ENCODE data around the gene PDCD1.
"Not testable (repeated sequence)": the region's sequence is repeated elsewhere in the genome, so short reads cannot be mapped to it uniquely, and the experiment has no call there.

The PDCD1 gene

DNA sequence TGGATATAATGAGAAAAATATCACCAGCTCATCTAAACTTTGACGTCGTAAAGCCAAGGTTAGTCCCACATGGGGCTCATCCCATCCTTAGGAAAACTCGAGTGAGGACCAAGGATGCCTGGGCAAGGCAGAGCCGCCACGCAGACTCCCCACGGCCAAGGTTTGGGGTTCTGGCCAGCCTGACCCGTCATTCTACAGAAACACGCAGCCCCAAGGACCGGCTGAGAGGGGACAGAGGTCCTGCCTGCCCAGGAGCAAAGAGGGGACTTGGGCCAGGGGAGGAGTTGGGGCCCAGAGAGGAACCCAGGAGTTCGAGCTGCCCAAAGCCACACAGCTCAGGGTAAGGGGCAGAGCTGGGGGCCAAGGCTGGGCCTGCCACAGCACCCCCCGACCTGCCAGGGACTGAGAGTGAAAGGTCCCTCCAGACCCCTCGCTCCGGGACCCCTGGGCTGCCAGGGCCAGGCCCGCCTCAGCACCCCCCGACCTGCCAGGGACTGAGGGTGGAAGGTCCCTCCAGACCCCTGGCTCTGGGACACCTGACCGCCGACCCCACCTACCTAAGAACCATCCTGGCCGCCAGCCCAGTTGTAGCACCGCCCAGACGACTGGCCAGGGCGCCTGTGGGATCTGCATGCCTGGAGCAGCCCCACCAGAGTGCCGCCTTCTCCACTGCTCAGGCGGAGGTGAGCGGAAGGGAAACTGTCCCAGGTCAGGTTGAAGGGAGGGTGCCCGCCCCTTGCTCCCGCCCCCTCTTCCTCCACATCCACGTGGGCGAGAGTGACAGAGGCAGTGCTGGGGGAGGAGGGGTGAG, at the start of gene PDCD1:
TSS of gene PDCD1 (minus strand) at position 689 of the 811 bp plus-strand sequence. CDS start at position 633, 56 bp downstream.
- no peak for DNase-seq

DNA sequence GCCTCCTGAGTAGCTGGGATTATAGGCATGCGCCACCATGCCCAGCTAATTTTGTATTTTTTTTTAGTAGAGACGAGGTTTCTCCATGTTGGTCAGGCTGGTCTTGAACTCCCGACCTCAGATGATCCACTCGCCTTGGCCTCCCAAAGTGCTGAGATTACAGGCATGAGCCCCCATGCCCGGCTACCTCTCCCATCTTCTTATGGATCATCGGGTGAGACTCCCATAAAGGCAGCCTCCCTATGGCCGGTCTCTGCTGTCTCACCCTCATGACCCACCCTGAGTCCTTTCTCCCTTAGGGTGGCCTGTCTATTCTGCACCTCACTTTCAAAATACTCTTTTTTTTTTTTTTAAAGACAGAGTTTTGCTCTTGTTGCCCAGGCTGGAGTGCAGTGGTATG, 49.1 kb upstream of the PDCD1 start:
- DNase-seq, result not testable (repeated sequence)

DNA sequence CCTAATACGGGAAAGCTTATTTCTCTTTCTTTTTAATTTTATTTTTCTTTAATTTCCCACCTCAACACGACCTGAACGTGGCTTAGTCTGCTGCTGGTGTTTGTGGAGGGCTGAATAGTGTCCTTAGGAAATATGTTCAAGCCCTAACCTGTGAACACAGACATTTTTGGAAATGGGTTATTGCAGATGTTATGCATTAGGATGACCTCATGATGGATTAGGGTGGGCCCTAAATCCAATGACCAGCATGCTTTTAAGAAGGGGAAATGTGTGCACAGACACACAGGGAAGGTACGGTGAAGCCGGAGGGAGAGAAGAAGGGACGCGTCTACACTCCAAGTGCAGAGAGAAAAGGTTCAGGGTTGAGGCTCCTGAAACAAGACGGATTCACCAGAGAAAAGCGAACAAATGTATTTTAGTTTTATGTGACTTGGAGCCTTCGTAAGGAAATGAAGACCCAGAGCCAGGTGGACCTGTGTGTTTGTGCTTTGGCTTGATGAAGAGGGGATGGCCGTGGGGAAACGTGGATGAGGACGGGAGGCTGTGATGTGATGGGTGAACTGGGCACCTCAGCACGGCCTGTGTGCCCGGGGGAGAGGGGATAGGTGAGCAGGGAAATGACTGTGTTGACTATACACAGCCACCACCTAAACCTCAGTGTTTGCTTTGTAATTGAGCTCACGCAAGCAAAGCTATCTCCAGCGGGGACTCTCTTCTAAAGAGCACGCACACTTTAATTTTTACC, 48.3 kb upstream of the PDCD1 start:
- peak; percentile 17 to 82 (median 57) for DNase-seq

DNA sequence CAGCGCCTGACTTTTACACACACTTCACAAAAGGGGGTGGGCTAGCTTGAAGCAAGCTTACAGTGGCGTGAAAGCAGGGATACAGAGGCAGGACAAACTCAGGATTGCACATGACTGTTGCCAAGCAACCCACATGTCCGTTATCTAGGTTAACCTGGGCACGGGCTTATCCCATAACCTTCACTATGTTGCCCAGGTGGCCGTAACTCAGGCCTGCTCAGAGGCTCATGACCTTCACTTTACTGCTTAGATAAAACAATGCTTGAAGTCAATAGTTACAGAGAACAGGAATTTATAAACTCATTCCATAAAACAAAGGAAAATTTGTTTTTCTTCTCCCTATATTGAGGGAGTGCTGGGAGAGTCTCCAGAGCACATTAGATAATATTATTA, 47.7 kb upstream of the PDCD1 start:
- not testable (repeated sequence) for DNase-seq

DNA sequence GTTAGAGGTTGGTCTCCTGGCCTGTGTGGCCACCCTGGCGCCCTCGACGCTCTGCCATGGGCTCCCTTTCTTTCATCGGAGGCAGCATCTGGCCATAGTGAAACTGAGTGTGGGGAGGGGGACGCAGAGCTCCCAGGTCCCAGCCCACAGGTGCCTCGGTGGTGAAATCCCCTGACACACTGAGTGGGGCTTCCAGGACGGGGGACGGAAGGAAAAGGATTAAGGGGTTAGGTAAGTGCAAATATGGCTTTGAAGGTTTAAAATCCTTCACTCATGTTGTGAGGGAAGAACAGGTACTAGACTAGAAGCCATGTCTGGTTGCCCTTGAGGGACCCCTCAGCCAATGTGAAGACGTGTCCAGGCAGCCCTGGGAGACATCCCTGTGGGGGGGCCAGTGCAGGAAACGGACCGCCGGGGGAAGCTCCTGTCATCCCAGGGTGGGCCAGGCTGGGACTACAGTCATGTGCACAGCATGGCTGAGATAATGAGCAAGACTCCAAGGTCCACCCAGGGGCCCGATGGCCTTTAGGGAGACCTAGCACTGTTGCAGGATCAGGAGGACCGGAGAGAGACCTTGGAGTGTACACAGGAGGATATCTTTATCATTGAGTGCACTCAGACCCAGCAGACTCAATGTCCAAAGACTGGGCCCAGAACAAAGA, 47.2 kb upstream of the PDCD1 start:
- DNase-seq, result no peak

DNA sequence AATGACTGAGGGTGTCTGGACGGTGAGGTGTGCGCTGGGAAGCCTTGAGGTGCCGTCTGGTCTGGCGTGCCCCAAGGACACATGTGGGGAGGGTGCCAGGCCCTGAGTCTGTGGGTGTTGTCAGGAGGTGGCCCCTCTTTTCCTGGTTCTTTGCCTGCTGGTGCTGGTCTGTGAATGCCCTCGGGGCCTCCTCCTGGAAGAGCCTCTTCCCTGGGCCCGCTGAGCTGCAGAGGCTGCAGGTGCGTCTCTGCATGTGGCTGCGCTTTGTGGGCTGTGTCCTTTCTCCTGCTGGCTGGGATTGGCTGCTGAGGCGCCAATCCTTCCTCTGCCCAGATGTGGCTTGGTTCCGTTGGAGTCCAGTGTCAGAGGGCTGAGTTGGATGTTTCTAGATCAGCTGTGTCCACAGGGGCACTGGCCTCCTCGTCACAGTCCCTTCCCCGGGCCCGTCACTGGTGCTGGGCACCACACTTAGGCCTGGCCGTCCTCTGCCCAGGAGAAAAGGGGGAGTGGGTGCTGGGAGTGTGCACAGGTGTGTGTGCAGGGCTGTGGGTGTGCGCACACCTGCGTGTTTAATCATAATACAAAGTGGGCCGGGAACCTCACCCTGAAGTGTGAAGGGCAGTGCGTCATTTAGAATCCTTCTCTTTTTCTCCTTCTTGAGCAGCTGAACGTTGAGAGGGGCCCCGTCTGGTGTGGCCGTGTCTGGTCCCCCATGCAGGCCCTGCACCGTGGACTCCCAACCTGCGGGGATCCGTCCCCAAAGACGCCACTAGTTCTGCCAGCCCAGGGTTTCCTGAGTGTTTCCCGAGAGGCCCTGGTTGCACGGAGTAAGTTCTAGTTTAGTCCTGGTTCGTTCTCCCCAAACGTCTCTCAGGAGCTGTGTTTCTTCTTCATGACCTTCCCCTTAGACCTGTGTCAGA, 46.4 kb upstream of the PDCD1 start:
- DNase-seq, result peak in 2 of 3 experiments; percentile 62 to 74

DNA sequence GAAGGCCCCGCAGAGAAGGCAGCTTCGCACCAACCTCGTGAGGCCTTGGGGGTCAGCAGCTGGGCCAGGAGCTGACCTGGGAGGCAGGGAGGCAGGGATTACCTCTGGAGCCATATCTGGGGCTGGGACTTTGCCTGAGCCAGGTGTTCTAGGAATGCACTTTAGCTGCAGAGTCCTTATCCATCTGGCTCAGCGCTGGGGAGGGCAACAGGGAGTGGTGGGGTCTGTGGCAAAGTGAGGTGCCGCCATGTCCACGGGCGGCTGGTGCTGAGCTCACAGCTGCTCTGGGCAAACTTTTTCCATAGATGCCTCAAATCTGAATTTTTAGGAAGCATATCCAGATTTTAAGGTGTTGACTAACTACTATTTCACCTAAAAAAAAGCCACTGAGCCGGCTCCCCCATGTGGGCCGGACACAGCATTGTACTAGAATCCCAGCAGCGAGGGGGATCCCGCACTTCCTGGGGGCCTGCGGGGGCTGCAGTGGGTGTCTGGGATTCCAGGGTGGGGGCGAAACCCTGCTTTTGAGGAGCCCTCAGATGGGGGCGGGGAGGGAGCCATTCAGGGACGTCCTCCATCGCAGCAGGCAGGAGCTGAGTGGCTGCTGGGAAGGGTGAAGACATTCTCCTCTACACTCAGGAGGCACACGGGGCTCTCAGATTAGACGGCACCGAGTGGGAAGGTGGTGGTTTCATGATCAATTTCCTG, 45.5 kb upstream of the PDCD1 start:
- DNase-seq, result no peak

DNA sequence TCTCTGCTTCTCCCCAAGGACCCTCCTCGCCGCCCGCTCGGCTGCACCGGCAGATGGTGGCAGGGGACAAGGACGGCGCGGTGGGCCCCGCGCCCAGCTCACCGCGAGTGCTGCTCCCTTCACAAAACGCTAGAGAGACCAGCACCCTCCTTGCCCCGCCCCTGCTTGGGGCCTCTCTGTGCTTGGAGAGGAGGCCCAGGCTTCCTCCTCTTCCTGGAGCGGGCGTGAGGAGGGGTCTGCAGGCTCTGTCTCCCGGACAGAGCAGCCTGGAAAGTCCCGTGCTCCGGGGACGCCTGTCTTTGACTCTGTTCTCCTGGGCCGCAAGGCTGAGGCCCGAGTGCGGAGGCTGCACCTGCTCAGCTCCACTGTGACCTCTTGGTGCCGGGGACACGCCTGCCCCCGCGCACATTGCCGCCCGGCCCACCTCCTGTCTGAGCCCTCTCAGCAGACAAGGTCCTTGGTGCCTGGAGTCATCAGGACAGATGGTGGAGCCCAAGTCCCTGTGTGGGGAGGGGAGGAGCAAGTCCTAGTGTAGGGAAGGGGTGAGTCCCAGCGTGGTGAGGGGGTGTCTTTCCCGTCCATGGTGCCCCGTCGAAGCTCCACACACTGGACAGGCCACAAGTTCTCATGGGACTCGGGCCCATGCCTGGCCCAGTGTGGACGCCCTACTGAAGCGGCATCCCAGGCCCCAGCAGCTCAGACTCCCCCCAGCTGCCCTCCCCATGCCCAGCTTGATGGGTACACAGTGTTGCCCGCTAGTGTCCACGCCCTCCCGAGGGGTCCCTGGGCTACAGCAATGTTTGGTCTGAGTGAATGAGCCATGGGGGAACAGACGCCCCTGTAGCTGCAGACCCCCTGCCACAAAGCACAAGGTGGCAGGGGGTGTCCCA, 44.7 kb upstream of the PDCD1 start:
- DNase-seq, result no peak

DNA sequence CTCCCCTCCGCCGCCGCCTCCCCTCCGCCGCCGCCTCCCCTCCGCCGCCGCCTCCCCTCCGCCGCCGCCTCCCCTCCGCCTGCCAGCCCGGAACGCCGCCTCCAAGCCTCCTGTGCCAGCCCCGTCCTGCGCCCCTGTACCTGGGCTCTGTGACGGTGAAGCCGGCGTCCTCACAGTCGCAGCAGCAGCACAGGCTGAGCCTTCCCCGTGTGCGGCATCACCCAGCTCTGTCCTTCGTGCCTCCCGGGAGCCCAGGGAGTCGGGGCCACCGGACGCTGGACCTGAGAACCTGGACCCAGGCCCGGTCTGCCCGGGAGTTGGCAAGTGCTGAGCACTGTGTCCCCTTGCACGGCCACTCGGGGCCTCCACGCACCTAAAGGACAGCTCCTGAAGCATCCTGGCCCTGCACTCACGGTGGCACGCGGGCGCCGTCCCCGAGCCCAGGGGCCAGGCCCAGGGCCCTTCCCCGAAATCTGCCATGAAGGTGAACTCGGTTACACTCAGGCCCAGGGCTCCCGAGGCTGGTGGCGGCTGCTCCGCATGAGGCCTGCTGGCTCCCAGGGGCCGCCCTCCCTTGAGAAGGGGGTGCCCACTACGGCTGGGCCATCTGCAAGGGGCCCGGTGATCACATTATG, 43.8 kb upstream of the PDCD1 start:
- no peak for DNase-seq

DNA sequence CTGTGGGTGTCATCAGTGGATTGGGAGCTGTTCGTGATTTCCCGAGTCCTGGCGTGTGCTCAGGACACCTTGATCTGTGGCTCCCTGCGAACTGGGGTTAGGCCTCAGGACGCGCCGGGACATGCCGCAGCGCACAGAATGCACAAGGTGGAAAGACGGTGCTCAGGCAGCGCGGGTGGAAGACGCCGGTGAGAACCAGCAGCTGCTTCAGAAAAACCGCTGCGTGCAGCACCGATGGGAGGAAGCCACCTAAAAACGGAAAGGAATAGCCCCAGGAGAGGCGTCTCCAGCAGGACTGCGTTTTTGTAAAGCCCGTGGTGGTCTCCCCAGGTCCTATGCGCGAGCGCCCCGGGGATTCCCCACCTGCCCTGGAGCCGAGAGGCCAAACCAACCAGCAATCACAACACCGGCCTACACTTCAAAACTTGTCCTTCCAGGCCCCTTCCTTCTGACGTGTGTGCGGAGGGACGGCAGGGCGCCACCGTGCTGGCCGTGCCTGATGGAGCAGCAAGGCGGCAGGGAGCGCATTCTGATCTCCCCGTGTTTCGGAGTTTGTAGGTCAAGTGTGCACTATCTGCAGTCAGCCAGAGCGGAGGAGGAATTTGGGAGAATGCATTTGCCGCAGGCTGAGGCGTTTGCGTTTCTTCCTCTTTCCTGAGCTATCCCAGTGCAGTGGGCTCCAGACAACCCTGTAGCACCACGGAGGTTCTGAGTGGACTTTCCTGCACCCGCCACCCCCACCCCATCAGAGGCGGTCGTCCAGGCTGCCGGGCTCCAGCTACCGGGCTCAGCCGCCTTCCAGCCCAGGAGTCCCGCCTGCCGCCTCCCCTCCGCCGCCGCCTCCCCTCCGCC, 43.0 kb upstream of the PDCD1 start:
- DNase-seq, result no peak

DNA sequence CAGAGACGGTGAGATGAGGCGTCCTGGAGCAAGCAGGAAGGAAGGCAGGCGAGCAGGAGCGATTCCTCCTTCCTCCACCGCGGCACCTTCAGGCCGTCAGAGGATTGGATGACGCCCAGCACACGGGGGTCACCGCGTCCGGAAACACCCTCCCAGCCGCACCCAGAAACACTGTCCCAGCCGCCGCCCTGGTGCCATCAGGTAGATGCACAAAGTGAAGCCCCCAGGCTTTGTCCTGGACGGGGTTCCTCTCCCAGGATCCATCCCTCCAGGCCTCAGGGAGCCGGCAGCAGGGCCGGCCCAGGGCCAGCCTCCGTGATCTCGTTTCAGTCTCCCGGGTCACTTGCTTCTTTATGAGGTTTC, 42.3 kb upstream of the PDCD1 start:
- no peak for DNase-seq

DNA sequence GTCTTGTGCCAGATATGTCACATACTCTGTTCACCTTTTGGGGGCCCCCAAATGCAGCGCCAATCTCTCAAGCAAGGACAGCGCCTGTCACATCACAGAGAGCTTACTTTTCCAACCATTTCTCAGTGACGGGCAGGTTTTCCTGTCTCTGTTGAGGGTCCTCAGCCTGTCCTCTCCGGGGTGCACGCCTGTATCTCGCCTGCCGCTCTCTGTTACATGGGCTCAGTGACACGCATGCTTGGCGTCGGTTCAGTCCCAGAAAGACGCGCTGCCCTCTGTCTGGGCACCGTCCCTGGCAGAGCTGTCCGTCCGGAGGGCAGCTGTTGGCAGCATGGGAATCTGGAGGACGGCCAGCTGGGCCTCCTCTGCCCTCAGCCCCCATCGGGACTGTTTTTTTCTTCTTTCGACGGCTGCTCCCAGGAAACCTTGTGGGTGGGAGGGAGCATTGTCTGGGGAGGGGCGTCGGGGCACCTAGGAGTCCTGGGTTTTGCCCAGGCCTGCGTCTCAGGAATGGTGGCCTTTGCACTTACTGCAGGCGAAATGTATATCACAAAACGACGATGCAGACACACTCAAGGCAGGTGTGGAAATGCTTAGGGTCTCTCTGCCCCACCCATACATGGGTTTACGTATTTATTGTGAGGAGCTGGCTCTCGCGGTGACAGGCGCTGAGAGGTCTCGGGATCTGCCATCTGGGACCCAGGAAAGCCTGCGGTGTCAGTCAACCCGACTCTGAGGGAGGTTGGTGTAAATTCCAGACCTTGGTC, 41.7 kb upstream of the PDCD1 start:
- no peak for DNase-seq

DNA sequence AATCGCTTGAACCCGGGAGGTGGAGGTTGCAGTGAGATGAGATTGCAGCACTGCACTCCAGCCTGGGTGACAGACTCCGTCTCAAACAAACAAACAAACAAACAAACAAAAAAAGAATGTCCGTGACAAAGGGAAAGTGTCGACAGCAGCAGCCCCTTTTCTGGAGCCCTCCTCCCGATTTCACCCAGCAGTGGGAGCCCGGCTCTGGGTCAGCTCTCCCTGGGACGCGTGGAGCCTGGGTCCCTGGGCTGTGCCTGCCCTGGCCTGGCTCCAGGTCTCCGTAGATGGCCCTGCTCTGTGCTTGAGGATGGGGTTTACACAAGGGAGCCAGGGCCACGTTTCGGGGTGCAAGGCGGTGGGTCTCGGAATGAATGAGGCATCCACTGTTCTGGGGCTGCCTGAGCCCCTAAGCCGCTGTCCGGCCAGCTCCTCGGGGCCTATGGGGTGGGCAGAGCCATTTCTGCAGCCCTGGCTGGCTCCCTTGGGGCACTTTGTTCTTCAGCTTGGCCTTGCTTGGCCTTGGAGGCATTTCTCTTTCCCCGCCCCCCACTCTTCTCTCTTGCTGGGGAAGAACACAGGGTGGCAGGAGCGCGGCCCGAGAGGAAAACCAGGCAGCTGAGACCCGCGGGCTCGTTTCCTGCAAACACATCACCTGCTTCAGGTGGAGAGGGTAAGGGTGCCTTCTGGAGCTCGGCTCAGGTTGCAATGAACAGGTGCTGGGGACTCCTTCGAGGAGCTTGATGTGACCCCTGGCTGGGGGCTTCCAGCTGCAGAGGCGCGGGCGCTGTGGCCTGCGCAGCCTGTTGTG, 40.0 kb upstream of the PDCD1 start:
- DNase-seq, result peak in 2 of 3 experiments; percentile 42 to 52

DNA sequence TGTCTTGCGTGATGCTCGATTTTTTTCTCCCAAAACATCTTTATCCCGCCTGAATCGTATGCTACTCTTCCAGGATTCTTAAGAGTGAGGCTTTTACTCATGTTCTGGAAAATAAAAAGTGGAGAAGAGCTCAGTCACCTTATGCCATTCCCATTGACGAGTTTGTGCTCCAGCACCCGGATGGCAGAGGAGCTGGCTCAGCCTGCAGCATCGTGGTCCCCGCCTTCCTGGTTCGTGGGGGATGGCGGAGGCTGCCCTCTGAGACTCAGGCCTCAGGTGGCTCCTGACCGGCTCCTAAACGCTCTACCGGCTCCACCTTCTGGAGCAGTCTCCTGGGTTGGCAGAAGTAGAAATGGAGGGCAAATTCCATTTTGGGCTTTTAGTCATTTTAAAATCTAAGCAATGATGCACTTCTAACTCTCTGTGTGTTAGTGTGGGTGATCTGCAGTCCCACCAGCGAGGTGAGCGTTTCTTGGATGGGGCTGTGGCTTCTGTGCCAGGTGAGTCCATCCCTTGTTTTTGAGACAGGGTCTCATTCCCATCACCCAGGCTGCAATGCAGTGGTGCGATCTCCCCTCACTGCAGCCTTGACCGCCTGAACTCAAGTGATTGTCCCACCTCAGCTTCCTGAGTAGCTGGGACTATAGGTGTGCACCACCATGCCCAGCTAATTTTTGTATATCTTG, 38.7 kb upstream of the PDCD1 start:
- DNase-seq, result no peak

DNA sequence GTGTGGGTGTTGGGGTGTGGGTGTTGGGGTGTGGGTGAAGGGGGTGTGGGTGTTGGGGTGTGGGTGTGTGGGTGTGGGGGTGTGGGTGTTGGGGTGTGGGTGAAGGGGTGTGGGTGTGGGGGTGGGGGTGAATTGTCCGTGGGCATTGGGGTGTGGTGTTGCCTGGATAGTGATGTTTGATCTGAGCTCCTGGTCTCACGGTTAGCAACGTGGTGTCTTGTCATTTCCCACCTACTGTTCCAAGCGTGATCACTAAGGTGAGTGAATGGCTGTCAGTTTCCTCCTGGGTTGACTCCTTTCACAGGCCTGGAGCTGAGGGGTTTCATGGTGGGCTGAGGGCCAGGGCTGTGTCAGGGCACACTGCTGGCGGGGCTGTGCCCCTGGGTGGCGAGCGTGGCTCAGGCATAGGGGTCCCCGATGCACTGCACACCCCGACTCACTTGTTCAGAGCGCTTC, 38.1 kb upstream of the PDCD1 start:
- DNase-seq, result no peak

DNA sequence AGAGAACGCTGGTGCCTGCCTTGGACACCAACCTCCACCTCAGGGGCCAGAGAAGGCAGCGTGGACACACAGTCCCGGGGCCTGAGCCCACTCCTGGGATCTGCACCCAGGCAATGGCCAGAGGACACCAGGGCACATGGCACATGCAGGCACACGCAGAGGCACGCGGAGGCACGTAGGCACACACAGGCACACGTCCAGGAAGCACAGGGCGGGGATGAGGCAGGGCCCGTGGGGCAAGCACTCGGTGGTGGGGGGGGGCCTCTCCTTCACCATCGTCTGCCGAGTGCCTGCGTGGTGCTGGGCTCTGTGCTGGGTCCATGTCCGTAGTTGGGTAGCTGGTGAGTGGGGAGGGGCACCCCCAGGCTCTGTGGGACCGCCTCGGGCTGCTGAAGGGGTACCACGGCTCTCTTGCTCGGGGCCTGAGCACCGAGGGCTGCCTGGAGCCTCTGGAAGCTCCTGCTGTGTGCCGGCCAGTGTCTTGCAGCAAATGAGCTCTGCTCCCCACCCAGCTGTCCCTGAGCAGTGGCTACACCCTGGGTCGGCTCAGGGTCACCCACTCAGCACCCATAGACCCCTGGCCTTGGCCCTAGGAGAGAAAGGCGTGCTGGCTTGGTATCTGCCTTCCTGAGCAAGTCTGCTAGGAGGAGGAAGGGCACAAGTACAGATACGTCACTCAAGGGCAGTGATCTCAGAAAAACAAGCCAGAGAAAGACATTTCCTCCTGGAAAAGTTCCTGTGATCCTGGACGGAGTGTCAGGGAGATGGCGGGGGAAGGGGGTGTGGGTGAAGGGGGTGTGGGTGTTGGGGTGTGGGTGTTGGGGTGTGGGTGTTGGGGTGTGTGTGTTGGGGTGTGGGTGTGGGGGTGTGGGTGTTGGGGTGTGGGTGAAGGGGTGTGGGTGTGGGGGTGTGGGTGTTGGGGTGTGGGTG, 37.3 kb upstream of the PDCD1 start:
- no peak for DNase-seq

Measured in NCI-H1417 (cell line).